Fibroblast of gingiva (primary cell): ENCODE results near the gene PLCL1.
A peak's percentile ranks its signal among the peaks of the same experiment; 100 is the strongest.

Experiments
- DNase-seq: peaks from one replicate; pipeline ENCODE4 v3.0.0-alpha.2; 2011; ENCODE audit warnings: low read depth

The PLCL1 gene

DNA sequence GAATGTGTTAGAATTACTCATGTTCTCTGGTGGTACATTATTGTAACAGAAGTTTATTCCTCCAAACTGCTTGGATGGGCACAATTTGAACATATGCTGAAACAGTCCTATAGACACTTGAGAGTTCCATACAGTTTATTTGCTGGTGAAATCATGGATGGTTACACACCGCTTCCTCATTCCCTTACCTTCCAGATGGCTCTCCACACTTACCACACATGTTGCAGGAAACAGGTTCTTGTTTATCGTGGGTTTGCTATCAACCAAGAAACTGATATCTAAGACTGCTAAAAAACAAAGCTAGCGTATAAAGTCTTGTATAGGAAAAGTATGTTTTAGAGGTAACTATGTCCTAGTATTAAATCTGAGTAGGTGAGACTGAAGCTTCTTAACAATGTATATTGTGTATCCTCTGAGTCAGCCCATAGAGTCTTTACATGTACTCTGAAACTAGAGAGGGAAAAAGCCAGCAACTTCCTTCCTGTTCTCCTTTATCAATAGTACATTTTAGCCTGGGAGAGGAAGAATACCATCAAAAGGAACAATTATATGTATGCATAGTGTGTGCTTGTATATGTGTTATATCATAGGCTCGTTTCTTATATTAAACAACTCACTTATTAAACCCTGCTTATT is 313.1 kb downstream of the PLCL1 start:
- DNase-seq: no peak

DNA sequence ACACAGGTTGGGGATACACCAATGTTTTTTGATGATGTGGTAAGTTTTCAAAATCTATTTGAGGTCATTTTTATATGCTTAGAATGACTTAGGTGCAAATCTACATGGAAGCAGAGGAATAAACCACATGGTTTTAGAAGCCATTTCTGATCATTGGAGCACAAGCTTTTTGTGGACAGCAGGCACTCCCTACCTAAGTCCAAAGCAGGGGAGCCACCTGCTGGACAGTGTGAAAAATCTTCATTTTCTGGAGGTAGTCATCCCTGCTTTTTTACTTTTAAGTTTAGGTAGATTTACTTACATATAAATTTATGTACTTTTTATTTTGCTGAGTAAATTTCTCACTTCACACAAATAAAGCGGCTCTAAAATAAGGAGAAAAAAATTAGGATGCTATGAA is 323.2 kb downstream of the PLCL1 start:
- peak; percentile 65 for DNase-seq

DNA sequence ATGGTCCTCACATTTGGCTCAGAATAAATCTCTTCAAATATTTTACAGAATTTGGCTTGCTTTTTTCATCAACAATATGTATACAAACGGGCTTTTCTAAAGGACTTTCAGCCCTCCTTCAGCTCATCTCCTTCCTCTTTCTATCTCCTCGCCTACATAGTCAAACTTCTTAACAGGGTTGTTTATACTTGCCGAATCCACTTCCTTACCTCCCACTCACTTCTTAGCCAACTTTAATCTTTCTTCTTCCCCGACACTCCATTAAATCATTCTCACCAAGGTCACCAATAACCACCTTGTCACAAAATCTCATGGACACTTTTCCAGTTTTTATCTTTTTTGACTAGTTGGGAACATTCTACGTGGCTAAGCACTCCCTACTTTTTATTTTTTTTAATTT is 325.2 kb downstream of the PLCL1 start:
- DNase-seq: no peak

DNA sequence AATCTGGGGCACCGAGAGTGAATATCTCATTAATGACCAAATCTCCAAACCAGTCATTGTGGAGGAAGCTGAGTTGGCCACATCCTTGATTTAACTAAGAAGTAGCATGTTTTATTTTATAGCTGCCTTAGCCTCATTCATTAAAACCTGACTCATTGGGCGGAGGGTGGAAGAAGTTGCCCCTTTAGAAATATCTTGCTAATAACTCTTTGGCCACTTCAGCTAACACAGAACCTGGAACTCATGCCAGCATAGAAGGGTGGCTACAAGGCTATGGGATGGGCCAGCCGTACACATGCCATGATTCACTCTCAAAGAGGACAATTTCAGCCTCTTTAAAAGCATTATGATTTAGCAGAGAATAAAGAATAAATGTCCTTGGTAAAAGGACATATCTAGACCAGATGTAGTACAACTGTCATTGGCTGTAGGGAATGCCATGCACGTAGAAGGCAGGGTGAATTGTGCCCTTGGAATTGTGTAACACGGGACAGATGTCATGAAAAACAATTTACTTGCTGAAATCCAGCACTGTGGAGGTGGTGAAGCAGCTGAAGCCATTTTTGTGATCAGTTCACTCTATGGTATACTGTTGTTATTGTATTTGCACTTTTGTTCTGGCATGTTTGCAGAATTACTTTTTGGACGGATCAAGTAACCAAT is 330.0 kb downstream of the PLCL1 start:
- DNase-seq: no peak

DNA sequence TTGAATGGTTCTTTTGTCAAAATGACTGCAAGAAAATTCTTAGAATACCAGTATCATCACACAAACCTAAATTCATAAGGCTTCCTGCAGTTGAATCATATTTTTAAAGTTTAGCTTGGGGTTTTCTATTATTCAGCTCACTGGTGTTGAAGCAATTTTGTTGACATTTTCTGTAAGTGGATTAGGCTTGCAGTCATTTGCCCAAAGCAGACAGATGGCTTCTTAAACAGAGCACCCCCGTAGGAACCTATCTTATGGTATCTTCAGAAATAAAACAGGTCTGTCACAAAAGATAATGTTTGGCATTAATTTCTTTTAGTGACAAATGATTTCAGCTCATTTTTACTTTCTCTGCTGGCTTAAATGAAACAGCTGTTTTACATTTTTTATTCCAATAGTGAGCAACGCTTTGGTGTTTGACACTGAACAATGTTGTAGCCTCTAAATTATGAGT is 331.1 kb downstream of the PLCL1 start:
- DNase-seq: no peak

DNA sequence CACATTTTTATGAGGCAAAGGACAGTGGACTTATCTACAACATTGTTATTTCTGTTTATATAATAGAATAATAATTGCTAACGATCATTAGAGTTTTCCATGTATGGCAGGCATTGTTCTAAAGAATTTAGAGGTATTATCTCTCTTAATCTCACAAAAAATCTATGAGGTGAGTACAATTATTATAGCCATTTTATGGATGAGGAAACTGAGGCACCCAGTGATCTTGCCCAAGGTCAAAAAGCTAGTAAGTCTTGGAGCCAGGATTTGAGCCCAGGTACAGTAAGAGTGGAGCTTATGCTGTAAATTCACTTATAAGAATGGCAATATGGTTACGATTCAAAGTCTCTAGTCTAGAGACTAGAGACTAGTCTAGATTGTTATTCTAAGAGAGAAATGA is 331.7 kb downstream of the PLCL1 start:
- no peak for DNase-seq

DNA sequence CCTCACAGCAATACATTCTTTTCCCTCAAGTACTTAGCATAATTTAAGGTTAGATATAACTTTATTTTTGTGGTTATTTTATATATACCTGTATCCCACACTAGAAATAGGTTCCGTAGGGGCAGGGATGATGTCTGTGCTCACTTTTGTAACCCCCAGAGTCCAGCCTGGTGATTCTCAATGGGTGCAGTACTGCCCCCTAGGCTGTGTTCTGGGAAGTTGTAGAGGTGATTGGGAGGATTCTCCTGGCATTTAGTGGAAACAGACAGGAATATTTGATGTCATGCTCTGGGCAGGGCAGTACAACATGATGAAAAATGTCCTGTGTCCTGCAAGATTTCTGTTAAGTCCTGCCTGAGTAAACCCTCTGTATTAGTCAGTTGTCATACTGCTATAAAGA is 333.3 kb downstream of the PLCL1 start:
- DNase-seq: no peak

DNA sequence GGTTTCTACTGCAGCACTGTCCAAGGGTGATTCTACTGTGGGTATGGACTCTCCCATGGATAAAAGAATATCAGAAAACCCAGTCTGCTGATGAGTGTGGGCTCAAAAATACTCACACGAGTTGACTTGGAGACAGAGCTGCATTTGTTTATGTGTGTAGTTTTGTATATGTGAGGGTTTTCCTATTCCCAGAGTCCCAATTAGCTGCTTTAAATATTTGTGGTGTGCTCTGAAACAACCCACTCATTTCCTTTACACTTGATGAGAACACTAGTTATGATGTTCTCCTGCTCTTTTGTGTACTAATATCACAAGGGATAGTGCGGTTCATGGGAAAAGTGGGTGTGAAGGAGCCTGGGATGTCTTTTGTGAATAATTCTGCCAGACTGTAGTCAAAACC is 337.3 kb downstream of the PLCL1 start:
- DNase-seq: no peak

DNA sequence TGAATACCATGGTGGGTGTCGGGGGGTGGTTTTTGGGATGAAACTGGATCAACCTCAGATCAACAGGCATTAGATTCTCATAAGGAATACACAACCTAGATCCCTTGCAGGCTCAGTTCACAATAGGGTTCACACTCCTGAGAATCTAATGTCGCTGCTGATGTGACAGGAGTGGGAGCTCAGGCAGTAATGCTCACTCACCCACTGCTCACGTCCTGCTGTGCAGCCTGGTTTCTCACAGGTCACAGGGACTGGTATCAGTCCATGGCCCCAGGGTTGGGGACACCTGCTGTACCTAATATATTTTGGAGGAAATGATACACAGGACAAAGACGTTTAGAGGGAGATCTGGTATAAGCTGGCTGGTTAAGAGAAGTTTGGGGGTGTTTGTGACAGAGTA is 338.8 kb downstream of the PLCL1 start:
- DNase-seq: no peak

DNA sequence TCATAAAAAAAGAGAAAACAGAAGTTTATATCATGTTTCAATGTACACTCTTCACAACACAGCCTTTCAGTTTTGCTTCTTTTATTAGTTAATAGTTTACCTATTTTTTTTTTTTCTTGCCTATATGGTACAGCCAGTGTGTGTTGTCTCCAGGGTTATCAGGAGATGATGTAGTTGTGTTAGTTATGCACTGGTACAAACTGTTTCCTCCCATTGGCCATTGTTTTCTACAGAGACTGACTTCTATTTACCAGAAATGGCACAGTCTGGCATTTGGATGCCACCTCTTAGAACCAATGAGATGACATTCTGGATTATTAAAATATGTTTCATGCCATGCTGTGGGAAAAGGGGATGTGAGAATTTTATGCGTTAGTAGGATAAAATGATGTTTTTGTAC is 339.4 kb downstream of the PLCL1 start:
- no peak for DNase-seq

DNA sequence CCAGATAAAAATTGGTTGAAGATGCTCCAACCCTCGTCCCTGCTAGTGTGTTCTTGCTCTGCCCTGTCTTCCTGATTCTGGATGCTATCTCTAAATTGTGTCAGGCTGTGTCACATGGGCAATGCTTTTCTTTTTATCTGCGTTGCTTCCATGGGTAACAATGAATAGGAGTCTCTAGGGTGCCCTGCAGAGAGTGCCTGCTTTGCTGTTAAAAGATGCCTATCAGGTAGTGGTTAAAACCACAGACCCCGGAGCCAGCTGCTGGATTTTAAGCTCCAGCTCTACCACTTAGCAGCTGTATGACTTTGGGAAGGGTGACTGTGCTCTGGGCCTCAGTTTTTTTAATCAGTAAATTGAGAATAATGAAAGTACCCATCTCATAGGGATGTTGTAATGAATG is 340.3 kb downstream of the PLCL1 start:
- DNase-seq: no peak

DNA sequence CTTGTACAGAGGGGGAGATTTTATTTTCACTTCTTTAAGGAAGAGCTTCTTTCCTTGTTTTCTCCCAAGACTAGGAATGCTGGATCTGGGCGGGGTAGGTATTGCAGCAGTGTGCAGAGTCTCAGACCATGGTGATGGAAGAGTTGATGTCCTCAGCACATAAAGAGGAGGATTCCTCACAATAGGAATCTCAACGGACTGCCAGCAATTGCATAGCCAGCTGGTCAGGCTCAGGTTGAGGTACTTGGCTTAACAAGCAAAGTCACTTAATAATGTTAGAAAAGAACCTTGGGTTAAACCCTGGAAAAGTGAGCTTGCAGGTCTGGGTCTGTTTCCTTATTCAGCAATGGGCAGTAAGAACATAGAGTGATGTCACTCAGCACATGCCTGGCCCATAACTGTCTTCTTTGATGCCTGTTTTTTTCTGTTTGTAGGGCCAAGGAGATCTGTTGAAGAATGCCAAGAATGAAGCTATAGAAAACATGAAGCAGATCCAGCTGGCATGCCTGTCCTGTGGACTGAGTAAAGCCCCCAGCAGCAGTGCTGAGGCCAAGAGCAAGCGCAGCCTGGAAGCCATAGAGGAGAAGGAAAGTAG is 342.1 kb downstream of the PLCL1 start:
- DNase-seq: no peak

DNA sequence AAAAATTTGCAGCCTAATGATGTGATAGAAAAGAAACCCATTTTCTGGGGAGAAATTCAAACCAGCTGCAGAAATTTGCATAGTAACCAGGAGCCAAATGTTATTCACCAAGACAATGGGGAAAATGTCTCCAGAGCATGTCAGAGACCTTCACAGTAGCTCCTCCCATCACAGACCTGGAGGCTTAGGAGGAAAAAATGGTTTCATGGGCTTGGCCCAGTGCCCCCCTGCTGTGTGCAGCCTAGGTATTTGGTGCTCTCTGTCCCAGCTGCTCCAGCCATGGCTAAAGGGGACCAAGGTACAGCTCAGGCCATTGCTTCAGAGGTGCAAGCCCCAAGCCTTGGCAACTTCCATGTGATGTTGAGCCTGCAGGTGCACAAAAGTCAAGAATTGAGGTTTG is 352.9 kb downstream of the PLCL1 start:
- no peak for DNase-seq

DNA sequence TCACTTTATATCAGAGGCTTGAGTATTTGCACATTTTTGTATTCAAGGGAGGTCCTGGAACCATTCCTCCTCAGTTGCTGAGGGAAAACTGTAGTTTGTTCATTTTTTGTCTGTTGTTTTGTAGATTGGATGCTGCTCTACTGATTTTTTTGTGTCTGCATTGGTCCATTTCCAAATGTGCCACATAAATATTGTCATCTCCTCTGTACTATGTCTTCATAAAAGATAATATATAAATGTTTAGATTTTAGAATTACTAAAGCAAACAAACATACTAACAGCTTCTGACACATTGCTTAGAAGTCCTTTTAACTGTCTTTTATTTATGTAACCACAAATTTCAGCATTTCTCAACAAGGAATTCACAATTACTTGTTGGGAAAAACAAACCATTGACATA is 356.8 kb downstream of the PLCL1 start:
- DNase-seq: no peak

DNA sequence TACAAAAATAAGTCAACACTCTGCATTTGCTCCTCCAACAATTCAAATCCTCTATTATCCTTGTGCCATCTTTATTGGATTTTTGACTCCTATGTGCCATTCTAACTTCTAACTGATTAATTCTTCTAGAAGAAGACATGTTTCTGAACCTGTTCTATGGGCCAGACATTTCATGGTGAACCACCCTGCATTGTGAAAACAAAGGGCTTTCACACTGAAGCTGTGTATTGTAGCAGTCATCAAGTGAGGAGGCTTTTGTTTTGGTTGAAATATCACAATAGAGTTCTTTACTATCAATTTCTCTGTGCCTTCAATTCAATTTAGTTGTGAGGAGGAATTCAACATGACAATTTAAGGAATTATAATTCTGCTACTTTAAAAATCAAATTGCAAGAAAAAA is 357.9 kb downstream of the PLCL1 start:
- no peak for DNase-seq

DNA sequence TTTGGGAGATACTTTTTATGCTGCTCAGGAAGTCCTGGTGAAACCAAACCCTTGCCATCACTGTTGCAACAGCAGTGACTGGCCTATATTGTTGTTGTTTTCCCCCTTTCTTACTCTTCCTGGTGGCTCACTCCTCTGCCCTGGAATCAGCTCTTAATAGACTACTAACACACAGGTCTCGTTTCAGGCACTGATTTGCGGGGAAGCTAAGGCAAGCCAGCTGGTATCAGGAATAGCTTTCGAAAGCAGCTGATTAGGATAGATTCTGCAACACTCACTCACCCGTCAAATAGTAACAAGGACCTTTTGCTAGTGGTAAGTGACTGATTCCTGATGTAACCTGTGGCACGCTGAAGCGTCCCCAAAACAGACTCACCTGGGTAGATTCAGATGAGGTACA is 360.4 kb downstream of the PLCL1 start:
- DNase-seq: no peak

DNA sequence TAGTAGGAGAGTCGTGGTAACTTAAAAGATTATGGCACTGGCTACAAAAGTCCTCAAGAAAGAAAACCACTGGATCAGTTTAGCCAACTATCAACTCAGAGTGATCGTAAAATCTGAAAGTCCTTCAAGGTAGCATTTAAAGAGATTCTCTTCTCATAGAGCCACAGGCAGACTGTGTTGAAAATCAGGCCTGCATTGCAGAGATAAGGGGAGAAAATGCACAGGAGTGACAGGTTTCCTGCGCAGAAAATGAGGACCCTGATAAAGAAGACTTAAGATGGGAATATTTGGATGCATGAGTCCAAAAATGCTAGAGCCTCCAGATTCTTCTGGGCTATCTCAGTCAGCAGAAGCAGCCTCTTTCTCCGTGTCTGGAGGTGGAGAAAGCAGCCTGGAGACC is 360.9 kb downstream of the PLCL1 start:
- DNase-seq: no peak

DNA sequence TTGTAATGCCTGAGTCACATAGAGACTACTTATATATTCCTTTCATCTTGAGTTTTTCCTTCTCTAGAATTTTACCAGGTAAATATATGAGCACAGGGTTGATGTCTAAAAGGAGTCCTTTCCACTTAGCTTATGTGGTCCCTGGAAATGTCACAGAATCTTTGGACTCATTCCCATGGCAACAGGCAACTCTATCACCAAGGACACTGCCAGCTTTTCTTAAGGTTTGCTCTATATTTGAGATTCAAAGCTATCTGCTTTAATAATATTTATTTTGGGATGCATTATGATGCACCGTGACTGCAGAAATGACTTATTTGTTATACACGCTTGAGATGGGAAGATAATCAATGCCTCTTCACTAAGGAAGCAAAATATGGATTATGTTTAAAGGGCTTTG is 363.0 kb downstream of the PLCL1 start:
- no peak for DNase-seq

DNA sequence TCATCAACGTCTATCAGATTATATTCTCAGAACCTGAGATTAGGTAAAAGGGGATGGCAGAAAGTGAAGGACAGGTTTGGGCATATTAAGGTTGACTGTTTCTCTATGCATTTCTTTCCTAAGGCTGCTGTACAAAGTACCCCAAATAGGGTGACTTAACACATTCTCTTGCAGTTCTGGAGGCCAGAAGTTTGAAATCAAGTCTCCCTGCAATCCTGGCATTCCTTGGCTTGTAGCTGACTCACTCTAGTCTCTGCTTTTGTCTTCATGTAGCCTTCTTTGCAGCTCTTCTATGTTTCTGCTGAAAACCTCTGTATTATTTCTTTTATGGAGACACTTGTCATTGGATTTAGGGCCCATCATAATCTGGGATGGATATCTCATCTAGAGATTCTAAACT is 364.3 kb downstream of the PLCL1 start:
- DNase-seq: no peak

DNA sequence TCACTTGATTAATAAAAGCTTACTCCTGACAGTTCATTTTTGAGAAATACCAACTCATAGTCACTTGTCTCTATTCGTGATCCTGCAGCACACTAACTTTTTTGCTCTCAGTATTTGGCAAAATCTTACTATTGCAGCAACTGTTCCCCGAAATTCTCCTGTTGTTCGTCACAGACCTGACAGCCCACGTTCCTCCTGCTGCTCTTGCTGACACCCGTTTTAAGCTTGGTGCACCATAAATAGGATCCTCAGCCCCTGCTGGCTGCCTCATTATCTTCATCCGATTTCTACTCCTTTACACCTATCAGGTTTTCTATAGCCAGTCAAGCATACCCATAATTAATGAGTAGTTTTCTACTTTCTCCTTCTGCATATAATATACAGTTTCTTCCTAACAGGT is 368.8 kb downstream of the PLCL1 start:
- DNase-seq: no peak

DNA sequence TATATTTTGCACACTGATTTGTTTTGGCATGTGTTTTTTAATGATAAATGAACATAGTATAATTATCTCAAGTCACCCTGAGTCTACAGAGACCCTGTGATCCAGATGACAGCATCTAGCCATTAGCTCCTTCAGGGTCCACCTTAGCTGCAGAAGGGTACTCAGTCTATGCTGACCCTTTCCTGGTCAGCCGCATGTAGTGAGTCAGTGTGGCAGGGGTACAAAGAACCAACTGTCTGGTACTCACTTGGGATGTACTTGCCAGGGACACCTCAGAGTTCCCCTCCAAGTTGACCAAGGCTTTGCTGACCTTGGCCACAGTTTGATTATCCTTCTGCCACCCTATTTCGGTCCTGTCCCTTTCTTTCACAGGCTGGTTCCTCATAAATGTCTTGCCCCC is 369.5 kb downstream of the PLCL1 start:
- no peak for DNase-seq

DNA sequence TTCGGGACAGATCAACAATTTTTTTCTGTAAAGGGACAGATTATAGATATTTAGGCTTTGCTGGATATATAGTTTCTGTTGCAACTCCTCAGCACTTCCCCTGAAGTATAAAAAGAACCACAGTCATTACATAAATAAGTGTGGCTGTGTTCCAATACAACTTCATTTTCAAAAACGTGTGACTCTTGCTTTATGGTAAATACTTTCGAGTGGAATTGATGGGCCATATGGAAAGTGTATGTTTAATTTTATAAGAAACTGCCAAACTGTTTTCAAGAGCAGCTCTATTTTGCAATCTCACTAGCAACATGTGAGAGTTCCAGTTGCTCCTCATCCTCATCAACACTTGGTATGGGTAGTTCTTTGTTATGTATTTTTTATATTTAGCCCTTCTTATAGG is 370.9 kb downstream of the PLCL1 start:
- DNase-seq: no peak

DNA sequence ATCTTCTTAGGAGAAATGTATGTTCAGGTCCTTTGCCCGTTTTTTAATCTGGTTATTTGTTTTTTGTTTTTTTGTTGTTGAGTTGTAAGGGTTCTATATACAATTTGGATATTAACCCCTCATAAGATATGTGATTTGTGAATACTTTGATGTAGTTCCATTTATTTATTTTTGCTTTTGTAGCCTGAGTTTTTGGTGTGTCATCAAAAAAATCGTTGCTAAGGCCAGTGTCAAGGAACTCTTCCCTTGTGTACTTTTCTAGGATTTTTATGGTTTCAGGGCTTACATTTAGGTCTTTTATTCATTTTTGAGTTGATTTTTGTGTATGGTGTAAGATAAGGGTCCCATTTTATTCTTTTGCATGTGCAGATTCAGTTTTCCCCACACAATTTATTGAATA is 372.6 kb downstream of the PLCL1 start:
- no peak for DNase-seq

DNA sequence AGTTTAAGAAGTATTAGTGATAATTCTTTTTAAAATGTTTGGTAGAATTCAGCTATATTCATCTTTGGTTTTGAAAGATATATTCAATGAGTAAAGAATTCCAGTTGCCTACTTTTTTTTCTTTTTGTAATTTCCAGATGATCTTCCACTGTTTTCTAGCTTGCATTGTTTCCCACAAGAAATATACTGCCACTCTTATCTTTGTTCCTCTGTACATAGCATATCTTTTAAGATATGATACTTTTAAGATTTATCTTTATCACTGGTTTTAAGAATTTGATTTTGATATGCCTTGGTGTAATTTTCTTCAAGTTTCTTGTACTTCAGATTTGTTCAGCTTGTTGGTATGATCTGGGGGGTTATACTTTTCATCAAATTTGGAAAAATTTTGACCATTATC is 374.4 kb downstream of the PLCL1 start:
- no peak for DNase-seq
